Activated T-helper 1 cell treated with Interleukin-2 at 50 U/mL for 16 hours (primary cell): Measurements from ENCODE around the gene PROKR1.
"Not testable (repeated sequence)": the region's sequence is repeated elsewhere in the genome, so short reads cannot be mapped to it uniquely, and the experiment has no call there.

Experiments
- DNase-seq: peaks from one replicate; pipeline ENCODE4 v3.0.0-alpha.2; 2020; ENCODE audit warnings: low read depth

Gene PROKR1

DNA sequence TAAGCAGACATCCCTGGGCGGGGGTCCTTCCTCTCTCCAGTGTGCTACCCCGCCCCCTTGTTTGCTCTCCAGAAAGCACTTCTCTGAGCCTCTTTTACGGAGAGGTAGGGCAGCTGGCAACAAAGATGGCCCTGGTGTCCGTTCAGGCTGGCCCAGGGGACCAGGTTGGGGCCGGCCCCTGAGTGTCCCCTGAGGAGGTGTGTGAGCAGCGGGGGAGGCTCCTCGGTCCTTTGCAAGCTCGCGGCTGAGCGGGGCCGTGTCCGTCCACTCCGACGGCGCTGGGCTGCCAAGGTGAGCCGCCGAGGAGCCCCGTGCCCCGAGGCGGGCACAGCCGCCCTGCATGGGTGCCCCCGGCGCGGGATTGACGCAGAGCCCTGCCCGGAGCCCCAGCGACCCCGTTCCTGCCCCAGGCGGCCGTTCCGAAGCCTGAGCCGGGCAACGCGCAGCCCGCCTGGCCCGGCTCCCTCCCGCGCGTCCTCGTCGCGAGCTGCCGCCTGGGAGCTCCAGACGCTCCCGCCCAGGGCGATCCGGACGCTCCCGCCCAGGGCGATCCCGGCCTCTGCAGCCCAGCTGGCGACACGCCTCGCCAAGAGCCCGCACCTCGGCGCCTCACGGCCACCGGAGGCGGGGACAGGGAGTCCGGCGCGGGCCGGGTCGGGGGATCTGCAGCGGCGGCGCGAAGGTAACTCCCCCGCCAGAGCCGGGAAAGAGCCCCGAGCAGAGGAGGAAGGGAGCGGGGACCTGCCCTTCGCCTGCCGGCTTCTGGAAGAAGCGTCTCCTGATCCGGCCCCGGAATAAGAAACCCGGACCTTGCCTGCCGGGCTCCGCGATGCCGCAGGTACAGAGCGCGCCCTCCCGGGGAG, at the start of gene PROKR1:
TSS of gene PROKR1 (plus strand) at position 569 of the 863 bp plus-strand sequence. CDS start 2,243 bp downstream, outside the sequence.
- DNase-seq: no peak

GRCh38 chr2:68594041-68594440, 49.3 kb upstream of the PROKR1 start:
- no peak for DNase-seq

GRCh38 chr2:68594674-68595492, 48.5 kb upstream of the PROKR1 start:
- peak; percentile 9 for DNase-seq

- DNase-seq: not testable (repeated sequence)
These were observed 47.9 kb upstream of the PROKR1 start for GRCh38 chr2:68595493-68595785.

DNA sequence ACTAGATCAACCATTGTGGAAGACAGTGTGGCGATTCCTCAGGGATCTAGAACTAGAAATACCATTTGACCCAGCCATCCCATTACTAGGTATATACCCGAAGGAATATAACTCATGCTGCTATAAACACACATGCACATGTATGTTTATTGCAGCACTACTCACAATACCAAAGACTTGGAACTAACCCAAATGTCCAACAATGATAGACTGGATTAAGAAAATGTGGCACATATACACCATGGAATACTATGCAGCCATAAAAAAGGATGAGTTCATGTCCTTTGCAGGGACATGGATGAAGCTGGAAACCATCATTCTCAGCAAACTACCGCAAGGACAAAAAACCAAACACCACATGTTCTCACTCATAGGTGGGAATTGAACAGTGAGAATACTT, 42.9 kb upstream of the PROKR1 start:
- DNase-seq: not testable (repeated sequence)

GRCh38 chr2:68603059-68603458, 40.3 kb upstream of the PROKR1 start:
- no peak for DNase-seq

GRCh38 chr2:68604077-68604476, 39.3 kb upstream of the PROKR1 start:
- no peak for DNase-seq

DNA sequence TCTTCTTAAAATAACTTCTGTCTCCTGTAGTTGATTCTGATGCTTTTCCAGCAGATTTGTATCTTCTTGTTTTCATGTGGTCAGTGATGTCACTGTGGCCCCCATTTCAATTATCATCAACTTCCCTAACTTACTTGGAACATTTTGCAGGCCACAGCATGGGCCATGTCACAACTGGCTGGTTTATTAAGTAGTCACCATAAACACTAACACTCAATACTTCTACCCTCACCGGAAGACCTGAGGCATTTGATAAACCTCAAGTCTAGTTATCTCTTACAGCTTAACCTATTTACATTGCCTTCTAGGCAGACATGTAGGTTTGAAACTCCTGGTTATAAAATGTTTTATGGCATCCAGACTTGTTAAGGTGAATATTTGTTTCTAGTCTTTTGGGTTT, 37.4 kb upstream of the PROKR1 start:
- no peak for DNase-seq

DNA sequence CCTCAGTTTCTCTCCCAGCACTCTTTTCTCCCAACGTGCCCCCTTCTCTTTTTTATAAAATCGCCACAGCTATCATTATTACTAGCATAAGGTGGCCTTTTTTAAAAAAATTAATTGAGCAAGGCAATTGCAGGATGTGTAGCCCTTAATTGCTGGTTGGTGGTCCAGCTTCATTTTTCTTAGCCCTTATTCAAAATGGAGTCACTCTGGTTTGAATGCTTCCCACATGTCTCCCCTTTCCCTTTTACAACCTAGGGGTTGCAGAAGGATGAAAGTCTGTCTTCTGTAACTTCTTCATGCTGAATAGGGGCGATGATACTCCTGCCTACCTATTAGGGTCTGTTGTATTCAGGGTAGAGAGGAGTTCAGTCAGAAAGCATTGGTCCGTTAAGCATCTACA, 36.6 kb upstream of the PROKR1 start:
- no peak for DNase-seq

DNA sequence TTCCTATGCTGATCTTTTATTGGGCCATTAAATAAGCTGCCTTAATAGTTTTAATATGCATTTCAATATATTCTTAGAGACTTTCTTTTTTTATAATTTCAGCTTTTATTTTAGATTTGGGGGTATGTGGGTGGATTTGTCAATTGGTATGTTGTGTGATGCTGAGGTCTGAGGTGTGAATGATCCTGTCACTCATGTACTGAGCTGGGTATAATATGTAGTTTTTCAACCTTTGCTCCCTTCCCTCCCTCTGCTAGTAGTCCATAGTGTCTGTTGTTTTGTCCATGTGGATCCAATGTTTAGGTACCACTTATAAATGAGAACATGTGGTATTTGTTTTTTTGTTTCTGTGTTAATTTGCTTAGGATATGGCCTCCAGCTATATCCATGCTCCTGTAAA, 35.5 kb upstream of the PROKR1 start:
- DNase-seq: no peak

DNA sequence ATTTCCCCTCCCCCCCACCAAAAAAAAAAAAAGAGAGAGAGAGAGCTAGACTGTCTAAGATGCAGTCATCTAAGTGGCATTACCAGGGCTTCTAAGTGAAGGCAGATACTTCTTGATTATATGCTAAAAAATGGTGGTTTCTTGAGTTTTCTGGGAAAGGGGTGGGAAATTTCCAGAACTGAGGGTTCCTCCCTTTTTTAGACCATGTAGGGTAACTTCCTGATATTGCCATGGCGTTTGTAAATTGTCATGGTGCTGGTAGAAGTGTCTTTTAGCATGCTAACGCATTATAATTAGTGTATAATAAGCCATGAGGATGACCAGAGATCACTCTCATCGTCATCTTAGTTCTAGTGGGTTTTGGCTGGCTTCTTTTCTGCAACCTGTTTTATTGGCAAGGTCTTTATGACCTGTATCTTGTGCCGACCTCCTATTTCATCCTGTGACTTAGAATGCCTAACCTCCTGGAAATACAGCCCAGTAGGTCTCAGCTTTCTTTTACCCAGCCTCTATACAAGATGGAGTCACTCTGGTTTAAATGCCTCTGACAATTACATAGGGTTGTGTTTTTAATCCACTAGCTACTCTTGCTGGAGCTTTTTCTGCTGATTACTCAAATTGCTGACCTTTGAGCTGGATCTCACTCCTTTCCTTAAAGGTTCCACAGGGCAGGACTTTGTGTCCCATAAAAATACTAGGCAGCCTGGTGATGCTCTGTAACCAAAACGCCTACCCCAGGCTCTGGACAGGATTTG, 30.4 kb upstream of the PROKR1 start:
- DNase-seq: no peak

DNA sequence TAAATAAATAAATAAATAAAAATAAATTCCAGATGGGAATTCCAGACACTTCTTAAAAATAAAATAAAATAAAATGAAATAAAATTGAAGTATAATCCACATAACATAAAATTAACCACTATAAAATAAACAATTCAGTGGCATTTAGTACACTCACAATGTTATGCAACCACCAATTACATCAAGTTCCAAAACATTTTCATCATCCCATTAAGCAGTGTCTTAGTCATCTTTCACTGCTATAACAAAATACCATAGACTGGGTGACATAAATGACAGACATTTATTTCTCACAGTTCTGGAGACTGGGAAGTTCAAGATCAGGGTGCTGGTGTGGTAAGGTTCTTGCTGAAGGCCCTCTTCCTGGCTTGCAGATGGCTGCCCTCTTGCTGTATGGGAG, 22.6 kb upstream of the PROKR1 start:
- no peak for DNase-seq

DNA sequence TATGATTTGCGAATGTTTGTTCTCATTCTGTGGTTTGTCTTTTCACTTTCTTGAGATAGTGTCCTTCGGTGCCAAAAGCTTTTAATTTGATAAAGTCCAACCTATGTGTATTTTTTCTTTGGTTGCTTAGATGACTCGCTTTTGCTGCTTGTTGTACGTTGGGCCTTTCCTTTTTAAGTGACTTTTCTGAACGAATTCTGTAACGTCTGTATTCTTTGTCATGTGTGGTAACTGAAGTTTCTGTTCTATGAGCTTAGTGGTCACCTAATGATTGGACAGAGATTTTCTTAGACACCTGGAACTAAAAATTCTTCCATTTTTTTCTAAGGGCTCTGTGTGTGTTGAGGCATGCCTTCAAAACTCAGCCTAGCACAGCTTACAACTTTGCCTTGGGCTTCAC, 19.6 kb upstream of the PROKR1 start:
- DNase-seq: no peak

- DNase-seq: no peak
These were observed 15.8 kb upstream of the PROKR1 start for GRCh38 chr2:68627615-68628014.

DNA sequence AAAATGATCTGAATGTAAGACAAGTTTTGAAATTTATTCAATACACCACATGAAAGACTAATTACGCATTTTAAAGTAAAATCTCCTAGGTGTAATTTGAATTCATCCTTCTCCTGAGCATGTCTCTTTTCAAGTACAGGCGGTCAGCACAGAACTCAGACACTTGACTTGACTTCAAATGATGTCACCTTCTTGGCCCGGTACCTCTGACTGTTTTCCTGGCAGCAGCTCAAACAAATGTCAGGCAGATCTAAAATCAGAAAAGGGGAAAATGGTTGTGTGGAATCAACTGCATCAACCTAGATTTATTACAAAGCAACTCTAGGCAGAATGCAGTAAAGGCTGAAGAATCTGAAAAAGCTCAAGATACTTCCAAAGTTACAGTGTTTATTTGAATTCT, 11.4 kb upstream of the PROKR1 start:
- no peak for DNase-seq

GRCh38 chr2:68637047-68637446, 6.3 kb upstream of the PROKR1 start:
- DNase-seq: no peak

DNA sequence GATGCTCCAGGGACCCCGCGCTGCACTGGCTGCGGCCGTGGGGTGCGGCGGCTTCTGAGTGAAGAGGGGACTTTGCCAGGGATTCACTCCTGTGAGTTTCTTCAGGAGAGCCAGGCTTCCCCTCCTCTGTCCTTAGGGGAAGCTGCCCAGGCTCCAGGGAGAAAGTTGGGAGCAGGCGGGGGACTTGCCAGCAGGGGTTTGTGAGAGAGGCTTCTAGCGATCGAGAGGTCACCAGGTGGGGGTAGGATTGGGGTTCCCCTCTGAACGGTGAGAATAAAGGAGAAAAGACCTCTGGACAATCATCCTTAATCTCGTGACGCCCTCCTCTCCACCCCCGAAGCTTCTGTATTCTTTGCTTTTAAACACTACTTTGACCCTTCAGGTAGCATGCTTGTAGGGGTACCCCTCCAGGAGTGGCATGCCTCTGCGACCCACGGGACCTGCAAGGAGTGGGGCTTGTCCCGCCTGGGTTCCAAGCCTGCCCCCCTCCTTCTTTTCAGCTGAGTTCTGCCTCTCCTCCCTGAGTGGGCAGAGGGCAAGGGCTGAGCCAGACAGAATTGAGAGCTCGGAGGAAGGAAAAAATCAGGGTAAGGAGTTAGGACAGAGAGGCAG, 601 bp downstream of the PROKR1 start:
- DNase-seq: no peak

GRCh38 chr2:68645523-68645922, 2.1 kb downstream of the PROKR1 start:
- no peak for DNase-seq

DNA sequence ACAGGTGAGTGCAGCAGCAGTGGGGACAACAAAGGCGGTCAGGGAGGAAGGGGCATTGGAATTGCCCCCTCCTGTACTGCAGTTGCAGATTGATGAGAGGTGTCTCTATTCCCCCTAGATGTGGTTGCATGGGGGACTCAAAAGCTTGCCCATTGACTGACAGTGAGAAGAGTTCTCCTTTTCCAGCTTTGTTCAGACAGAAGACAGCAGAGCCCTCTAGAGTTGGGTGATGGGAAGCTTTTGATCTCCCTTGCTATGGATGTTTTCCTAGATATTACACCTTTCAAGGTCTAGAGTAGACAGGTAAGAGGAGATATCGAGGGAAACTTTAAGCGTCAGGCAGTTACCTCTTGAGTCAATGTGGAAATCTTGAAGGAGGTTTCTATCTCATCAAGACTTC, 2.9 kb downstream of the PROKR1 start:
- no peak for DNase-seq

DNA sequence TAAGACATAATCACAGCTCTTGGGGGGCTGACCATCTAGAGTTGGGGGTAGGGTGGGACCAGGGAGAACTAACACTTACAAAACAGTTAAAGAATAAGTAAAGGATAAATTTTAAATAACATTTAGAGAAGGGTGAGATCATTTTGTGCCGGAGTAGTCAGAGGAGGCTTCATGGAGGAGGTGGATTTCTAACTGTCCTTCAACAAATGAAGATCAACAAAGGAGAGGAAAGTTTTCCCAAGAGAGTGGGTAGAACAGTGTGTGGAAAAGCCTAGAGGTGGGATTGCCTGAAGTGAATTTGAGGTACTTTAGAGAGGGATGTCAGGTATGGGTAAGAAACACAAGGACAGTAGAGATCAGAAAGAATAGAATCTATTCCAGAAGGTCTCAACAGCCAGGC, 7.3 kb downstream of the PROKR1 start:
- no peak for DNase-seq

DNA sequence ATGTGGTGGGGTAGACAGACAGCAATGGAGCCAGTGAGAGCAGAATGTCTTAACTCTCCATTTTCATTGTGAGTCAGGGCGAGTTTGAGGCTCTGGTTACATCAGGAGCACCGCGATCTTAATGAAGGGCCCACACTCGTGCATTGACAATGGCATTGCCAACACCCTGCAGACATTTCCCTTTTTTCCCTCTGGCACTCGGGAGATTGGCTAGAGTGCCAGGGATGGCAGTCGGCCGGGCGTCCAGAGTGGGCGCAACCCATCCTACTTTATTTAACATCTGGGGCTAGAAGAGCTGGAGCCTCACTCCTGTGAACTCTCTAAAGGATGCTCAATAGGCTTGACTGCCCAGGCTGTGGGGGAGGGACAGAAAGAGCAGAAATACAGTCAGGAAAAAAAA, 9.7 kb downstream of the PROKR1 start:
- DNase-seq: no peak

DNA sequence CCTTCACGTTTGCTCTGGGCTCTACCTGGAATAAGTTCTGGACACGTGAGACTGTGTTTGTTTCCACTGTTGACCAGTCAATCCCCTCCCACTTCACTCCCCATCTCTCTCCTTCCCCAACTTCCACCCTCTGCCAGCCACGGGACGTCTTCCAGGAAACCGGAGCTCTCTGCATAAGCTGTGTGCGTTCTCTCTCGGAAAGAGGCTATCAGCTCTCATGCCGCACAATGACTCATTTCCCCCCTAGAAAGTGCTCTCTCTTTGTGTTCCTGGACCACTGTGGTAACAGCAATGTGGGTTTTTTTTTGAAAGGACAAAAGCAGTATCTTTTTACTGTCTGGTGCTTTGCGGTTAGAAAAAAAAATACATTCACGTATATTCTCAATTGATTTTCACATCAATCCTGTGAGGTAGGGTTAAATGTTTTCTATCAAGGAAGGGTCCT, 10.2 kb downstream of the PROKR1 start:
- DNase-seq: no peak
